GM19099 (cell line): ENCODE measurements around the gene EFCAB12.

Source experiments
- POLR2A ChIP-seq: IDR thresholded peaks from 3 replicates; pipeline ENCODE4 v1.6.1; 2011; ENCODE audit warnings: low read depth; ENCODE audit not compliant: insufficient read length; ENCODE audit errors: extremely low read depth

EFCAB12 gene

GRCh38 chr3:129428376-129429079, at the start of gene EFCAB12:
Gene EFCAB12, minus strand, starts transcription at chr3:129428636. Its CDS starts 148 bp downstream, at chr3:129428488.
- no peak for TF ChIP-seq POLR2A

GRCh38 chr3:129476586-129476985, 48.1 kb upstream of the EFCAB12 start:
- TF ChIP-seq POLR2A: no peak

GRCh38 chr3:129475863-129476262, 47.4 kb upstream of the EFCAB12 start:
- no peak for TF ChIP-seq POLR2A

GRCh38 chr3:129474984-129475804, 46.8 kb upstream of the EFCAB12 start:
- TF ChIP-seq POLR2A: no peak

GRCh38 chr3:129473769-129474152, 45.3 kb upstream of the EFCAB12 start:
- TF ChIP-seq POLR2A: no peak

GRCh38 chr3:129473067-129473768, 44.8 kb upstream of the EFCAB12 start:
- TF ChIP-seq POLR2A: no peak

GRCh38 chr3:129470861-129471260, 42.4 kb upstream of the EFCAB12 start:
- TF ChIP-seq POLR2A: no peak

- no peak for TF ChIP-seq POLR2A
Measured at GRCh38 chr3:129469026-129469425, 40.6 kb upstream of the EFCAB12 start.

GRCh38 chr3:129467932-129468331, 39.5 kb upstream of the EFCAB12 start:
- no peak for TF ChIP-seq POLR2A

- TF ChIP-seq POLR2A: no peak
Measured at GRCh38 chr3:129463716-129464115, 35.3 kb upstream of the EFCAB12 start.

GRCh38 chr3:129463094-129463493, 34.7 kb upstream of the EFCAB12 start:
- no peak for TF ChIP-seq POLR2A

GRCh38 chr3:129462361-129462968, 34.0 kb upstream of the EFCAB12 start:
- no peak for TF ChIP-seq POLR2A

GRCh38 chr3:129461461-129462146, 33.2 kb upstream of the EFCAB12 start:
- no peak for TF ChIP-seq POLR2A

- TF ChIP-seq POLR2A: no peak
Measured at GRCh38 chr3:129461022-129461421, 32.6 kb upstream of the EFCAB12 start.
